Effector CD4-positive, alpha-beta T cell (primary cell): ENCODE results near the gene UFL1.
A peak's percentile ranks its signal among the peaks of the same experiment; 100 is the strongest.
"Not testable (repeated sequence)": the region's sequence is repeated elsewhere in the genome, so short reads cannot be mapped to it uniquely, and the experiment has no call there.

ENCODE experiments used
- DNase-seq: peaks from one replicate; pipeline ENCODE4 v3.0.0-alpha.2; 2020
- total RNA-seq: gene quantifications from one replicate; lab custom pipeline; 2026; lab: John Stamatoyannopoulos, UW

Gene UFL1
- 60.4 reads per million, percentile 72 among the genes with 10 or more reads in this experiment for total RNA-seq

GRCh38 chr6:96521644-96522464 is at the start of gene UFL1:
UFL1 (plus strand) TSS chr6:96521806; CDS start chr6:96521874, 68 bp downstream.
- peak; percentile 91 for DNase-seq

GRCh38 chr6:96472291-96472690 is 49.3 kb upstream of the UFL1 start:
- not testable (repeated sequence) for DNase-seq

GRCh38 chr6:96478695-96479094 is 42.9 kb upstream of the UFL1 start:
- DNase-seq: no peak

GRCh38 chr6:96491926-96492325 is 29.7 kb upstream of the UFL1 start:
- DNase-seq: no peak

- DNase-seq: peak; percentile 47
These were observed 21.8 kb upstream of the UFL1 start for GRCh38 chr6:96499781-96500180.

GRCh38 chr6:96502915-96503314 is 18.7 kb upstream of the UFL1 start:
- no peak for DNase-seq

GRCh38 chr6:96505363-96505762 is 16.2 kb upstream of the UFL1 start:
- DNase-seq: no peak

- DNase-seq: no peak
These were observed 12.3 kb upstream of the UFL1 start for GRCh38 chr6:96509281-96509680.

- DNase-seq: no peak
These were observed 1.2 kb upstream of the UFL1 start for GRCh38 chr6:96520171-96521115.

GRCh38 chr6:96521306-96521643 is 331 bp upstream of the UFL1 start:
- no peak for DNase-seq

GRCh38 chr6:96522465-96523009 is 931 bp downstream of the UFL1 start:
- no peak for DNase-seq

GRCh38 chr6:96528193-96528592 is 6.6 kb downstream of the UFL1 start:
- DNase-seq: no peak

GRCh38 chr6:96532399-96532798 is 10.8 kb downstream of the UFL1 start:
- DNase-seq: no peak

- no peak for DNase-seq
These were observed 16.1 kb downstream of the UFL1 start for GRCh38 chr6:96537726-96538125.

GRCh38 chr6:96542702-96543101 is 21.1 kb downstream of the UFL1 start:
- no peak for DNase-seq

- no peak for DNase-seq
These were observed 24.3 kb downstream of the UFL1 start for GRCh38 chr6:96545882-96546281.

GRCh38 chr6:96547654-96548053 is 26.0 kb downstream of the UFL1 start:
- no peak for DNase-seq

- DNase-seq: no peak
These were observed 33.0 kb downstream of the UFL1 start for GRCh38 chr6:96554558-96554957.

GRCh38 chr6:96559740-96560139 is 38.1 kb downstream of the UFL1 start:
- not testable (repeated sequence) for DNase-seq

GRCh38 chr6:96562886-96563285 is 41.3 kb downstream of the UFL1 start, which contains the start of gene FHL5:
FHL5 (plus strand) TSS chr6:96563128; CDS start chr6:96603614, 40,486 bp downstream.
- no peak for DNase-seq

- no peak for DNase-seq
These were observed 42.2 kb downstream of the UFL1 start for GRCh38 chr6:96563853-96564252.

GRCh38 chr6:96570053-96570452 is 48.4 kb downstream of the UFL1 start:
- DNase-seq: no peak

GRCh38 chr6:96571551-96571950 is 49.9 kb downstream of the UFL1 start:
- no peak for DNase-seq
